Liver (tissue), 9 donors: ENCODE measurements around the gene AGO1. TPM values are rescaled to one million over a fixed set of nuclear protein-coding genes. Genes with fewer than 3 reads are reported as not detected.

ENCODE experiments used
- DNase-seq: peaks from one replicate; pipeline ENCODE4 v3.0.0-alpha.2; 2017; ENCODE audit warnings: low spot score
- H3K27ac ChIP-seq, 2 donors: one replicate each; pipeline ENCODE4 v1.7.0; 2013; ENCODE audit warnings: inconsistent platforms in 2 of 2, low read length in 2 of 2, control low read depth in 1 of 2, low read depth in 1 of 2, mild to moderate bottlenecking in 1 of 2
- H3K27me3 ChIP-seq, 4 donors: one replicate each; pipeline versions ENCODE4 v1.6.1 to v1.7.0; 2013; ENCODE audit warnings: low read length in 3 of 4, inconsistent platforms in 1 of 4, mild to moderate bottlenecking in 1 of 4, moderate library complexity in 1 of 4; ENCODE audit not compliant: control insufficient read depth in 4 of 4, insufficient read depth in 4 of 4
- H3K36me3 ChIP-seq, 4 donors: one replicate each; pipeline versions ENCODE4 v1.6.1 to v1.7.0; 2013; ENCODE audit warnings: low read length in 3 of 4, mild to moderate bottlenecking in 3 of 4, low read depth in 1 of 4, moderate library complexity in 1 of 4; ENCODE audit not compliant: control insufficient read depth in 4 of 4, insufficient read depth in 3 of 4
- H3K4me1 ChIP-seq, 4 donors: one replicate each; pipeline versions ENCODE4 v1.6.1 to v1.7.0; 2013; ENCODE audit warnings: low read length in 3 of 4, mild to moderate bottlenecking in 3 of 4, moderate library complexity in 1 of 4; ENCODE audit not compliant: control insufficient read depth in 4 of 4, insufficient read depth in 4 of 4
- H3K4me3 ChIP-seq, 3 donors: one replicate each; pipeline versions ENCODE4 v1.6.1 to v1.7.0; 2013; ENCODE audit warnings: low read length in 3 of 3, control low read depth in 1 of 3, low read depth in 1 of 3, mild to moderate bottlenecking in 1 of 3
- H3K9ac ChIP-seq, 2 donors: one replicate each; pipeline ENCODE4 v1.7.0; 2013; ENCODE audit warnings: low read length in 2 of 2, mild to moderate bottlenecking in 2 of 2, moderate library complexity in 2 of 2, control low read depth in 1 of 2, low read depth in 1 of 2
- H3K9me3 ChIP-seq, 4 donors: one replicate each; pipeline versions ENCODE4 v1.6.1 to v1.7.0; 2013; ENCODE audit warnings: low read length in 3 of 4; ENCODE audit not compliant: control insufficient read depth in 4 of 4
- CTCF ChIP-seq: fragments of 150-350 bp; IDR thresholded peaks from 2 replicates; pipeline ENCODE4 v1.5.1; 2017; ENCODE audit warnings: improper control_type of control experiment, low read depth, low read length; ENCODE audit not compliant: missing input control
- EGR1 ChIP-seq, 2 donors: IDR thresholded peaks; 2 replicates each; pipeline ENCODE4 v1.6.1; 2016 to 2018; ENCODE audit warnings: antibody characterized with exemption in 2 of 2, low read depth in 2 of 2
- FOXA1 ChIP-seq: IDR thresholded peaks from 2 replicates; pipeline ENCODE4 v1.6.1; 2016; ENCODE audit warnings: antibody characterized with exemption
- FOXA2 ChIP-seq: IDR thresholded peaks from 2 replicates; pipeline ENCODE4 v1.6.1; 2016; ENCODE audit warnings: antibody characterized with exemption
- GABPA ChIP-seq, 2 donors: IDR thresholded peaks in 1 of 2; conservative IDR thresholded peaks in 1 of 2; 2 replicates each; pipeline ENCODE4 v1.6.1; 2016; ENCODE audit warnings: antibody characterized with exemption in 2 of 2, mild to moderate bottlenecking in 1 of 2, moderate library complexity in 1 of 2
- HNF4A ChIP-seq, 2 donors: conservative IDR thresholded peaks; 2 replicates each; pipeline ENCODE4 v1.6.1; 2016; ENCODE audit warnings: antibody characterized with exemption in 2 of 2, mild to moderate bottlenecking in 2 of 2
- HNF4G ChIP-seq: IDR thresholded peaks from 2 replicates; pipeline ENCODE4 v1.6.1; 2016; ENCODE audit warnings: antibody characterized with exemption
- JUND ChIP-seq, 2 donors: IDR thresholded peaks; 2 replicates each; pipeline ENCODE4 v1.6.1; 2016; ENCODE audit warnings: antibody characterized with exemption in 2 of 2
- NR2F2 ChIP-seq: IDR thresholded peaks from 2 replicates; pipeline ENCODE4 v1.6.1; 2016; ENCODE audit warnings: antibody characterized with exemption
- RAD21 ChIP-seq, 2 donors: IDR thresholded peaks; 2 replicates each; pipeline ENCODE4 v1.6.1; 2016; ENCODE audit warnings: antibody characterized with exemption in 2 of 2, mild to moderate bottlenecking in 2 of 2
- REST ChIP-seq: IDR thresholded peaks from 2 replicates; pipeline ENCODE4 v1.6.1; 2016; ENCODE audit warnings: antibody characterized with exemption, mild to moderate bottlenecking
- RXRA ChIP-seq, 2 donors: IDR thresholded peaks; 2 replicates each; pipeline ENCODE4 v1.6.1; 2017 to 2018; ENCODE audit warnings: antibody characterized with exemption in 2 of 2, mild to moderate bottlenecking in 1 of 2
- SP1 ChIP-seq: IDR thresholded peaks from 2 replicates; pipeline ENCODE4 v1.6.1; 2018; ENCODE audit warnings: antibody characterized with exemption, mild to moderate bottlenecking
- TAF1 ChIP-seq: conservative IDR thresholded peaks from 2 replicates; pipeline ENCODE4 v1.6.1; 2016; ENCODE audit warnings: antibody characterized with exemption, mild to moderate bottlenecking
- YY1 ChIP-seq: IDR thresholded peaks from 2 replicates; pipeline ENCODE4 v1.6.1; 2016; ENCODE audit warnings: antibody characterized with exemption, mild to moderate bottlenecking
- WGBS: extraction: QIAGEN DNeasy Blood & Tissue Kit; methylation state at CpG from one replicate; pipeline ENCODE4 v1.1.7; 2013; 5-methylcytosine and 5-hydroxymethylcytosine counted together
- polyA plus RNA-seq, 2 donors: library from polyadenylated mRNA; stranded (reverse) in 1 of 2; unstranded in 1 of 2; fragments of 200-250 nt in 1 of 2; fragments of >200 nt in 1 of 2; fragmentation: Nextera tagmentation in 1 of 2; extraction: Ambion mirVana in 1 of 2; gene quantifications; one replicate each; pipeline versions ENCODE4 v1.2.1 to v1.2.3, GENCODE V29; 2013 to 2015
- total RNA-seq, 2 donors: library from RNA; depleted of rRNA; stranded (reverse); fragments of >200 nt; gene quantifications; one replicate each; pipeline ENCODE4 v1.2.3, GENCODE V29; 2014
- TF ChIP-seq, protein P1 (sequence below): IDR thresholded peaks from 2 replicates; pipeline ENCODE4 v1.6.1; 2016; ENCODE audit warnings: antibody characterized with exemption
- TF ChIP-seq, protein P2 (sequence below): IDR thresholded peaks from 2 replicates; pipeline ENCODE4 v1.6.1; 2016; ENCODE audit warnings: antibody characterized with exemption
- donor health status: healthy.
- donor health status: healthy.
- donor health status: healthy.
- donor health status: healthy.
- donor health status: healthy.

AGO1 gene
- total and polyA plus RNA-seq, 4 donors = 1.5 to 11.3 (median 4.9) TPM

DNA sequence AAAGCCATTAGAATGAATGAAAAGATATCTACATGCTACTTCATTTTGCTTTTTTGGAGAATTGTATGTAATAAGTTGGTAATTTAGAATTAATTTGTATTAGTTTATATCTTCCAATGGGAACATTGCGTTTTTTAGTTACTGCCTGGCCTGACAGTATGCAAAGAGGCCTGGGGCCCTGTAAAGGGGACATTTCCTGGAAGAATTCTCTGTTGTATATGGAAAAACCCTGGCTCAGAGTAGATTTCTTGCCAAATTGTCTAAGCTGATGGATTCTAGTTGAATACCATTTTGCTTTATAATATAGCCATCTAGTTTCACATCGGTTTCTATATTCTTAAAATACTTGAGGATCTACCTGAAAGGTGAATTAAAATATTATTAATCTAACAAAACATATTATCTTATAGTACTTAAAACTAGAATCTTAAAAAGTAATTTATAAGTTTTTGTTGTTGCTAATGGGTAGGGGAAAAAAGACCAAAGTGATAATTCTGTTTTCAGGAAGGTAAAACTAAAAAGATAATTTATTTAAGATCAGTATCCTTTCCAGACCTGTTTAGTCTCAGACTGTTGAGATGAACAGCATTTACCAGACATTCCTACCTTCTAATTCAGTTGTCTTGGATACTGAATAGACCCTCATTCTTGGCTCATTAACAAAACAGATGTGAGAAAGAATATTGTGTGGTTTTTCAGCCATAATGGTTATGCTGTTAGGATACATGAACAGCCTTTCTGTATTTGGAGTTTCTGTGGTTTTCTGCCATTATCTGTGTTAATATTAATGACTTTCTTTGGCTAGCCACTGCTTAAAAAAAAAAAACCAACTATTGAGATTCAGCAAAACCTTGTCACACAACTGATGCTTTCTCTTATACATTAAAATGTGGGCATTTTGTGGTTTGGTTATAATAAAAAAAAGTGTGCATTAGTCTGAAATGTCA lies 52.7 kb downstream of the AGO1 start:
- Histone ChIP-seq H3K4me3 (no peak overlapping the region), H3K9ac (no peak overlapping the region), H3K36me3 (no peaks in the 10 kb centered on the region), H3K27me3 (no peaks in the 10 kb centered on the region), H3K9me3 (no peaks in the 10 kb centered on the region), H3K4me1 (peaks cover 3 to 25% (median 22%) of the 10 kb centered on the region in 4 donors), H3K27ac (no peak overlapping the region)
- DNase-seq = no peak
- WGBS = 86% methylated on average over 2 of the region's 2 CpGs
- TF ChIP-seq, protein P1, sequence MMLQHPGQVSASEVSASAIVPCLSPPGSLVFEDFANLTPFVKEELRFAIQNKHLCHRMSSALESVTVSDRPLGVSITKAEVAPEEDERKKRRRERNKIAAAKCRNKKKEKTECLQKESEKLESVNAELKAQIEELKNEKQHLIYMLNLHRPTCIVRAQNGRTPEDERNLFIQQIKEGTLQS = no peak
- TF ChIP-seq NR2F2 (no peak), GABPA (IDR thresholded peaks at IDR 0.05 in 1 of 2, conservative IDR thresholded peaks at IDR 0.05 in 1 of 2) (no peak), TAF1 (no peak), HNF4G (no peak), JUND (IDR thresholded peaks at IDR 0.05) (no peak), CTCF (no peak), HNF4A (conservative IDR thresholded peaks at IDR 0.05) (no peak), RAD21 (IDR thresholded peaks at IDR 0.05) (no peak), EGR1 (IDR thresholded peaks at IDR 0.05; ENCODE audit: low read depth in 2 of 2) (no peak), RXRA (IDR thresholded peaks at IDR 0.05) (no peak), REST (no peak), FOXA1 (no peak), SP1 (no peak), FOXA2 (no peak), YY1 (no peak)
- TF ChIP-seq, protein P2, sequence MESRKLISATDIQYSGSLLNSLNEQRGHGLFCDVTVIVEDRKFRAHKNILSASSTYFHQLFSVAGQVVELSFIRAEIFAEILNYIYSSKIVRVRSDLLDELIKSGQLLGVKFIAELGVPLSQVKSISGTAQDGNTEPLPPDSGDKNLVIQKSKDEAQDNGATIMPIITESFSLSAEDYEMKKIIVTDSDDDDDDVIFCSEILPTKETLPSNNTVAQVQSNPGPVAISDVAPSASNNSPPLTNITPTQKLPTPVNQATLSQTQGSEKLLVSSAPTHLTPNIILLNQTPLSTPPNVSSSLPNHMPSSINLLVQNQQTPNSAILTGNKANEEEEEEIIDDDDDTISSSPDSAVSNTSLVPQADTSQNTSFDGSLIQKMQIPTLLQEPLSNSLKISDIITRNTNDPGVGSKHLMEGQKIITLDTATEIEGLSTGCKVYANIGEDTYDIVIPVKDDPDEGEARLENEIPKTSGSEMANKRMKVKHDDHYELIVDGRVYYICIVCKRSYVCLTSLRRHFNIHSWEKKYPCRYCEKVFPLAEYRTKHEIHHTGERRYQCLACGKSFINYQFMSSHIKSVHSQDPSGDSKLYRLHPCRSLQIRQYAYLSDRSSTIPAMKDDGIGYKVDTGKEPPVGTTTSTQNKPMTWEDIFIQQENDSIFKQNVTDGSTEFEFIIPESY = no peak
